Mesenchymal stem cell (in vitro differentiated cells and primary cell): ENCODE data around the gene AKR1E2.

Source experiments
- DNase-seq: peaks from one replicate; pipeline ENCODE4 v3.0.0-alpha.2; 2013
- H2AFZ ChIP-seq: one replicate; pipeline ENCODE4 v1.6.1; 2013; ENCODE audit warnings: low read depth, mild to moderate bottlenecking, control low read depth, inconsistent platforms, low read length, moderate library complexity
- H2AK5ac ChIP-seq: 2 replicates; pipeline ENCODE4 v1.6.1; 2013; ENCODE audit warnings: low read length, moderate library complexity, mild to moderate bottlenecking, inconsistent platforms; ENCODE audit not compliant: severe bottlenecking
- H2BK120ac ChIP-seq: one replicate; pipeline ENCODE4 v1.6.1; 2013; ENCODE audit warnings: low read depth, mild to moderate bottlenecking, inconsistent platforms, low read length, moderate library complexity
- H2BK12ac ChIP-seq, 2 experiments: one replicate each; pipeline ENCODE4 v1.6.1; 2013; ENCODE audit warnings: inconsistent platforms in 2 of 2, low read length in 2 of 2, mild to moderate bottlenecking in 2 of 2, moderate library complexity in 2 of 2, control low read depth in 1 of 2
- H2BK15ac ChIP-seq: one replicate; pipeline ENCODE4 v1.6.1; 2013; ENCODE audit warnings: mild to moderate bottlenecking, low read depth, inconsistent platforms; ENCODE audit not compliant: poor library complexity, severe bottlenecking
- H2BK5ac ChIP-seq: 2 replicates; pipeline ENCODE4 v1.6.1; 2013; ENCODE audit warnings: low read depth, mild to moderate bottlenecking, low read length, control low read depth, inconsistent platforms; ENCODE audit not compliant: poor library complexity, severe bottlenecking
- H3K14ac ChIP-seq, 2 experiments: one replicate each; pipeline ENCODE4 v1.6.1; 2013; ENCODE audit warnings: inconsistent platforms in 2 of 2, low read length in 2 of 2, control low read depth in 1 of 2, mild to moderate bottlenecking in 1 of 2, moderate library complexity in 1 of 2
- H3K18ac ChIP-seq, 2 experiments: one replicate each; pipeline ENCODE4 v1.6.1; 2013; ENCODE audit warnings: inconsistent platforms in 2 of 2, low read length in 2 of 2, control low read depth in 1 of 2, low read depth in 1 of 2, mild to moderate bottlenecking in 1 of 2
- H3K23ac ChIP-seq, 2 experiments: one replicate each; pipeline ENCODE4 v1.6.1; 2013; ENCODE audit warnings: inconsistent platforms in 2 of 2, low read length in 2 of 2, mild to moderate bottlenecking in 2 of 2, moderate library complexity in 2 of 2, control low read depth in 1 of 2
- H3K27ac ChIP-seq: 2 replicates; pipeline ENCODE4 v1.5.1; 2013; ENCODE audit warnings: mild to moderate bottlenecking, moderate library complexity, low read length, control low read depth, inconsistent platforms; ENCODE audit not compliant: poor library complexity, severe bottlenecking
- H3K27me3 ChIP-seq, 2 experiments: 2 replicates each; pipeline versions ENCODE4 v1.6.1 to v1.7.0; 2013; ENCODE audit warnings: low read length in 2 of 2, mild to moderate bottlenecking in 2 of 2, moderate library complexity in 2 of 2, control low read depth in 1 of 2, inconsistent platforms in 1 of 2; ENCODE audit not compliant: control insufficient read depth in 1 of 2, insufficient read depth in 1 of 2
- H3K36me3 ChIP-seq, 2 experiments: 2 replicates each; pipeline versions ENCODE4 v1.6.1 to v1.7.0; 2013; ENCODE audit warnings: low read length in 2 of 2, control low read depth in 1 of 2, inconsistent platforms in 1 of 2, low read depth in 1 of 2, mild to moderate bottlenecking in 1 of 2; ENCODE audit not compliant: insufficient read depth in 2 of 2, control insufficient read depth in 1 of 2
- H3K4ac ChIP-seq, 2 experiments: one replicate each; pipeline ENCODE4 v1.6.1; 2013; ENCODE audit warnings: inconsistent platforms in 2 of 2, low read length in 2 of 2, mild to moderate bottlenecking in 2 of 2, moderate library complexity in 2 of 2, control low read depth in 1 of 2, low read depth in 1 of 2
- H3K4me1 ChIP-seq: 2 replicates; pipeline ENCODE4 v1.6.1; 2013; ENCODE audit warnings: low read depth, low read length, control low read depth; ENCODE audit not compliant: control insufficient read depth, insufficient read depth
- H3K4me2 ChIP-seq: 2 replicates; pipeline ENCODE4 v1.6.1; 2013; ENCODE audit warnings: low read length, mild to moderate bottlenecking, inconsistent platforms; ENCODE audit not compliant: poor library complexity, severe bottlenecking
- H3K4me3 ChIP-seq, 2 experiments: 2 replicates each; pipeline versions ENCODE4 v1.5.1 to v1.7.0; 2013; ENCODE audit warnings: low read length in 2 of 2, mild to moderate bottlenecking in 2 of 2, control low read depth in 1 of 2, low read depth in 1 of 2; ENCODE audit not compliant: insufficient read depth in 1 of 2
- H3K79me1 ChIP-seq: replicated peaks from 2 replicates; pipeline ENCODE4 v1.6.1; 2013; ENCODE audit warnings: mild to moderate bottlenecking, control low read depth, low read length, inconsistent platforms; ENCODE audit not compliant: poor library complexity, severe bottlenecking
- H3K9ac ChIP-seq: 2 replicates; pipeline ENCODE4 v1.7.0; 2013; ENCODE audit warnings: mild to moderate bottlenecking, low read length, moderate library complexity
- H3K9me3 ChIP-seq: 2 replicates; pipeline ENCODE4 v1.7.0; 2013; ENCODE audit warnings: mild to moderate bottlenecking, low read length; ENCODE audit not compliant: control insufficient read depth
- H4K8ac ChIP-seq: one replicate; pipeline ENCODE4 v1.6.1; 2013; ENCODE audit warnings: inconsistent platforms, mild to moderate bottlenecking, low read length, moderate library complexity
- H4K91ac ChIP-seq: one replicate; pipeline ENCODE4 v1.6.1; 2013; ENCODE audit warnings: mild to moderate bottlenecking, low read length, inconsistent platforms
- WGBS: methylation state at CpG from one replicate; pipeline ENCODE4 v1.1.7; 2013; ENCODE audit warnings: mixed read lengths; 5-methylcytosine and 5-hydroxymethylcytosine counted together

Gene AKR1E2

GRCh38 chr10:4845766-4846165, 19.8 kb downstream of the AKR1E2 start:
- peaks cover 6% of the 10 kb centered on the region for H3K4me1 ChIP-seq
- H3K4me3 ChIP-seq: no peak overlapping the region
- H3K27me3 ChIP-seq: no peaks in the 10 kb centered on the region
- H3K79me1 ChIP-seq: no peaks in the 10 kb centered on the region
- no peak overlapping the region for H3K4ac ChIP-seq
- no peak overlapping the region for H2BK5ac ChIP-seq
- no peak overlapping the region for H2AK5ac ChIP-seq
- H3K27ac ChIP-seq: no peak overlapping the region
- H3K14ac ChIP-seq: no peak overlapping the region
- no peak overlapping the region for H2BK15ac ChIP-seq
- H4K91ac ChIP-seq: peak overlapping the region; percentile 52
- H2BK120ac ChIP-seq: no peak overlapping the region
- DNase-seq: no peak
- no peak overlapping the region for H3K18ac ChIP-seq
- H2AFZ ChIP-seq: no peak overlapping the region
- no peak overlapping the region for H3K23ac ChIP-seq
- no peaks in the 10 kb centered on the region for H3K9me3 ChIP-seq
- peaks cover 12 to 20% of the 10 kb centered on the region in 2 experiments for H3K36me3 ChIP-seq
- over 99% methylated on average over 7 of the region's 11 CpGs for WGBS
- H3K9ac ChIP-seq: no peak overlapping the region
- H3K4me2 ChIP-seq: no peak overlapping the region
- H2BK12ac ChIP-seq: peak overlapping the region in 1 of 2 experiments; percentile 2
- H4K8ac ChIP-seq: no peak overlapping the region

- H3K4me3 ChIP-seq: no peak overlapping the region
- no peak overlapping the region for H3K4ac ChIP-seq
- no peaks in the 10 kb centered on the region for H3K79me1 ChIP-seq
- no peak overlapping the region for H3K4me2 ChIP-seq
- H3K14ac ChIP-seq: no peak overlapping the region
- H2BK5ac ChIP-seq: no peak overlapping the region
- H3K36me3 ChIP-seq: peaks cover 12 to 20% of the 10 kb centered on the region in 2 experiments
- no peak overlapping the region for H3K18ac ChIP-seq
- no peak overlapping the region for H4K8ac ChIP-seq
- no peak overlapping the region for H2BK120ac ChIP-seq
- no peak overlapping the region for H3K23ac ChIP-seq
- H2AFZ ChIP-seq: no peak overlapping the region
- H3K4me1 ChIP-seq: peaks cover 6% of the 10 kb centered on the region
- no peak for DNase-seq
- no peak overlapping the region for H2BK15ac ChIP-seq
- no peak overlapping the region for H3K27ac ChIP-seq
- no peak overlapping the region for H2BK12ac ChIP-seq
- H3K9ac ChIP-seq: peak overlapping the region; percentile 67
- no peaks in the 10 kb centered on the region for H3K9me3 ChIP-seq
- no peak overlapping the region for H4K91ac ChIP-seq
- no peak overlapping the region for H2AK5ac ChIP-seq
- 88% methylated on average over 4 of the region's 5 CpGs for WGBS
- no peaks in the 10 kb centered on the region for H3K27me3 ChIP-seq
Observed at GRCh38 chr10:4846775-4847174, 20.8 kb downstream of the AKR1E2 start.

DNA sequence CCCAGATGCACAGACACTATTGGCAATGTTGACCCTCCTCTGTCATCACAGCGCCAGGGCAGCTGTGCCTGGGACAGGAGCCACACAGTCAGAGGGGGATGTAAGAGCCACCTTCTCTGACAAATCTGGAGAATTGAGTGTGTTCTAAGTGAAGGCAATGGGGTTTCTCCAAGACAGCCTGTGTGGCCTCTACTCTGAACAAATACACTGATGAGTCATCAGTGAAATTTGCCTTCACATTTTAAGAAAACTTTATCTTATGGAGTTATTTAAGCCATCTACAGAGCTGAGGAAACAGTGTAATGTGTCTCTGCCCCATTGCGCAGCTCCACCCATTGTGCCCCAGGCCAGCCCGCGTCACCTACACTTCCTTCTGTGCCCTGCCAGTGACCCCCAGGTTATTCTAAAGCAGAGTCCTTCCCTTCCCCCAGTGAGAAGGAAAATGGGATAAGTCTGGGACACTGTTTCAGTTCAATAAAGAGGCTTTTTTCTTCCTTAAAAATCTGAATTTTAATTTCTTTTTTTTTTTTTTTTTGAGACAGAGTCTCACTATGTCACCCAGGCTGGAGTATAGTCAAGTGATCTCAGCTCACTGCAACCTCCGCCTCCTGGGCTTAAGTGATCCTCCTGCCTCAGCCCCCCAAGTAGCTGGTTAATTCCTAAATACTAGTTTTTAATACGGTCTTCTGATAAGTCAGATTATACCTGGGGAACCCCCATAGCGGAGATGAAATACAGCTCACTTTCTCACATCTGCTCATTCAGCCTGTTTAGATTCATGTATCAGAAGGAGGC, 21.8 kb downstream of the AKR1E2 start:
- H2BK12ac ChIP-seq: peak overlapping the region in 1 of 2 experiments; percentile 45
- no peak overlapping the region for H4K8ac ChIP-seq
- no peak overlapping the region for H3K4me3 ChIP-seq
- no peak overlapping the region for H2AK5ac ChIP-seq
- H3K14ac ChIP-seq: no peak overlapping the region
- no peak overlapping the region for H3K4ac ChIP-seq
- peaks cover 8 to 12% of the 10 kb centered on the region in 2 experiments for H3K36me3 ChIP-seq
- H3K9me3 ChIP-seq: no peaks in the 10 kb centered on the region
- H3K23ac ChIP-seq: no peak overlapping the region
- no peaks in the 10 kb centered on the region for H3K27me3 ChIP-seq
- no peak overlapping the region for H3K4me2 ChIP-seq
- 86% methylated on average over 7 of the region's 7 CpGs for WGBS
- no peak overlapping the region for H2BK120ac ChIP-seq
- H2AFZ ChIP-seq: peak overlapping the region; percentile 51
- no peak overlapping the region for H4K91ac ChIP-seq
- peak overlapping the region in 1 of 2 experiments; percentile 79 for H3K18ac ChIP-seq
- DNase-seq: peak; percentile 77
- no peak overlapping the region for H3K27ac ChIP-seq
- H3K9ac ChIP-seq: peak overlapping the region; percentile 67
- no peaks in the 10 kb centered on the region for H3K79me1 ChIP-seq
- peaks cover 6% of the 10 kb centered on the region for H3K4me1 ChIP-seq
- no peak overlapping the region for H2BK5ac ChIP-seq
- no peak overlapping the region for H2BK15ac ChIP-seq

- no peak overlapping the region for H3K4ac ChIP-seq
- peak overlapping the region in 1 of 2 experiments; percentile 45 for H2BK12ac ChIP-seq
- no peak overlapping the region for H2BK15ac ChIP-seq
- H4K91ac ChIP-seq: peak overlapping the region; percentile 13
- DNase-seq: no peak
- peaks cover 6% of the 10 kb centered on the region for H3K4me1 ChIP-seq
- H2AK5ac ChIP-seq: no peak overlapping the region
- H3K27ac ChIP-seq: no peak overlapping the region
- H3K14ac ChIP-seq: peak overlapping the region in 1 of 2 experiments; percentile 26
- H3K4me2 ChIP-seq: no peak overlapping the region
- peak overlapping the region; percentile 51 for H2AFZ ChIP-seq
- peak overlapping the region; percentile 60 for H4K8ac ChIP-seq
- peak overlapping the region; percentile 37 to 79 for H3K18ac ChIP-seq
- H3K36me3 ChIP-seq: peaks cover 4% of the 10 kb centered on the region in 2 experiments
- H3K9me3 ChIP-seq: no peaks in the 10 kb centered on the region
- no peak overlapping the region for H3K4me3 ChIP-seq
- no peak overlapping the region for H2BK5ac ChIP-seq
- peak overlapping the region; percentile 27 for H2BK120ac ChIP-seq
- no peaks in the 10 kb centered on the region for H3K27me3 ChIP-seq
- peak overlapping the region; percentile 67 for H3K9ac ChIP-seq
- no peak overlapping the region for H3K23ac ChIP-seq
- 90% methylated on average over 6 of the region's 7 CpGs for WGBS
- no peaks in the 10 kb centered on the region for H3K79me1 ChIP-seq
Observed at GRCh38 chr10:4848356-4849041, 22.5 kb downstream of the AKR1E2 start.
